PC-9 (cell line): ENCODE data around the gene SCARF2.

Experiments used
- CTCF ChIP-seq: fragments of 200-600 bp; sonication (generic); conservative IDR thresholded peaks from 2 replicates; pipeline ENCODE4 v1.6.1; 2017; ENCODE audit warnings: mixed run types, antibody characterized with exemption, mild to moderate bottlenecking, moderate library complexity
- EZH2 ChIP-seq: fragments of 200-600 bp; sonication (generic); IDR thresholded peaks from 2 replicates; pipeline ENCODE4 v1.8.0; 2017; ENCODE audit warnings: antibody characterized with exemption, low read depth

- TF ChIP-seq CTCF (no peak), EZH2 (no peak)
These were observed 3.9 kb downstream of the SCARF2 start for GRCh38 chr22:20433686-20434241.
